ENCODE results near the gene CLEC4C.

Gene CLEC4C

GRCh38 chr12:7719946-7720730 is 27.0 kb downstream of the CLEC4C start:
- TF ChIP-seq CTCF (conservative IDR thresholded peaks at IDR 0.05; ENCODE audit: low read depth, low read length), result no peak
- H3K4me3 ChIP-seq (ENCODE audit: low read depth, low read length), result no peak overlapping the region
- DNase-seq (ENCODE audit: low read depth), result no peak

GRCh38 chr12:7716381-7716780 is 30.8 kb downstream of the CLEC4C start:
- DNase-seq (ENCODE audit: low read depth), result no peak
- H3K4me3 ChIP-seq (ENCODE audit: low read depth, low read length), result no peak overlapping the region
- TF ChIP-seq CTCF (conservative IDR thresholded peaks at IDR 0.05; ENCODE audit: low read depth, low read length), result no peak

DNA sequence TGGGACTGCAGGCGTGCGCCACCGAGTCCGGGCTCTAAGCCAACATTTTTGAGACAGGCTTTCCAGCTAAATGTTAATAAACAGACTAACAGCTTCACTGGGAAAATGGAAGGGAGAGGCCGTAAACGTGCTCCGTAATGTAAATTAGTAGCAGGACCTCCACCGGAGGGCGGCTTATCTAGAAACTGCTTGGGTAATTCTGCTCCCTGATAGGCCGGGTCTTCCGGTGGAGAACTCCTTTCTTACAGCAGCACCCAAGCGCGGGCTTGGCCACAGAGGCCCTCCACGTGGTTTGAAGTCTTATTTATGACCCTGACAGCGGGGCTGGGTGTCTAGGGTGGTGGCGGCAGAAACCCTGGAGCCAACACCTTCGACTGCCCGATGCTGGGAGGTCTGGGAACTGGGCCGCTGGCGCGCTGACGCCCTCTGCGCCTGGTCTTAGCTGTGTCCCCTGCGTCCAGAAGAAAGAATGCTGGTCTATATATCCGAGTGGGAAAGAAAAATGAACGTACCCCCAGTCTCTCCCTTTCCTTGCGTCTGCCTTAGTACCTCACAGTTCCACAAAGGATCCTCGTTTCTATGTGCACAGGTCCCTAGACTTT is 34.2 kb downstream of the CLEC4C start:
- no peak for TF ChIP-seq CTCF (conservative IDR thresholded peaks at IDR 0.05; ENCODE audit: low read depth, low read length)
- H3K4me3 ChIP-seq (ENCODE audit: low read depth, low read length), result no peak overlapping the region
- DNase-seq (ENCODE audit: low read depth), result no peak

DNA sequence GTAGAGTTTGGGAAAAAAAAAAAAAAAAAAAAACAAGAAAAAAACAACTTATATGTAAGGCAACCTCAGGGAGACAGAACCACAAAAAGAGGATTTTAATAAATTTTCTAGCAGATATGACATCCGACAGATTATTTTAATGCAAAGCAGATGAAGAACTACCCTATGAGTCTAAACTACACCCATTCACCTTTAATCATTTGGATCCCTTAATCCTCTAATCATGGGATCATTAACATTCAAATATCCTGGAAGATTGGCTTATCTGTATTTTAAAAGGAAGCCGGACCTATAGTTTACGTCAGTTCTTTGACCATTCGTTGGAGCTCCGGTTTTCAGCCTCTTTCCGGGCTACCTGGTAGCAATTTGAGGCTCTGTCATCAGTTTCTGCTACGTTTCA is 36.0 kb downstream of the CLEC4C start, which contains the start of gene DPPA3:
Gene DPPA3 (plus strand): TSS at position 301 of the 400 bp plus-strand sequence. CDS start 138 bp downstream, outside the sequence.
- no peak within 1 kb of the TSS for H3K4me3 ChIP-seq (ENCODE audit: low read depth, low read length)
- no peak for DNase-seq (ENCODE audit: low read depth)
- TF ChIP-seq CTCF (conservative IDR thresholded peaks at IDR 0.05; ENCODE audit: low read depth, low read length), result no peak

- no peak for TF ChIP-seq CTCF (conservative IDR thresholded peaks at IDR 0.05; ENCODE audit: low read depth, low read length)
Observed at GRCh38 chr12:7709969-7710675, 37.1 kb downstream of the CLEC4C start.

DNA sequence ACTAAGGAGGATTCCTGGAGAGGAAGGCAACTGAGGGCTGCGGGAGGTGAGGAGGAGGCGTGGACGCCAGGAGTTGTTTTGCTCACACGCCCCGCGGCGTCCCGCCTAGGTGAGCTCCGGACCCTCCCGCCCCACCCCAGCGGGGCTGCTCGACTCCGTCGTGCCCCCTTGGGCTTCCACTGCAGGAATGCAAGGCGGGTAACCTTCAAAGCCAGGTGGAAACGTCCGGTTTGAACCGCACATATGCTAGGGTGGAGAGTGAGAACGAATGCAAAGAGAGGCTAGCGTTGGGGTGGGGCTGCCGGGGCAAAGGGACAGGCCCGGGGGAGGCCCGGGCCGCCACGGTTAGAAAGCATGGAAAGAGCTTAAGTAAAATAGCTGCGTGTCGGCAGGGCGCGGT is 41.3 kb downstream of the CLEC4C start:
- no peak for TF ChIP-seq CTCF (conservative IDR thresholded peaks at IDR 0.05; ENCODE audit: low read depth, low read length)
- DNase-seq (ENCODE audit: low read depth), result no peak
- H3K4me3 ChIP-seq (ENCODE audit: low read depth, low read length), result no peak overlapping the region

More at GRCh38 chr12:7709969-7710675, 37.1 kb downstream of the CLEC4C start:
- DNase-seq (ENCODE audit: low read depth), result no peak
- no peak overlapping the region for H3K4me3 ChIP-seq (ENCODE audit: low read depth, low read length)
